DND-41 (cell line): ENCODE results near the gene GABRB3.

Experiments
- CTCF ChIP-seq: IDR thresholded peaks from 2 replicates; pipeline ENCODE4 v1.5.1; 2012; ENCODE audit warnings: borderline replicate concordance, low read length, moderate library complexity, mild to moderate bottlenecking; ENCODE audit not compliant: poor library complexity, severe bottlenecking; ENCODE audit errors: extremely low read depth
- EZH2 ChIP-seq: IDR thresholded peaks from 3 replicates; pipeline ENCODE4 v1.6.1; 2012; ENCODE audit warnings: borderline replicate concordance, low read depth, mild to moderate bottlenecking, moderate library complexity, low read length, inconsistent platforms; ENCODE audit not compliant: severe bottlenecking

GRCh38 chr15:26561896-26562295 is 211.0 kb downstream of the GABRB3 start:
- no peak for TF ChIP-seq CTCF
- TF ChIP-seq EZH2: no peak
